Hepatocyte (in vitro differentiated cells): ENCODE data around the gene ARFRP1. TPM values are rescaled to one million over a fixed set of nuclear protein-coding genes. Genes with fewer than 3 reads are reported as not detected.

Experiments used
- DNase-seq: peaks from one replicate; pipeline ENCODE4 v3.0.0-alpha.2; 2016; ENCODE audit warnings: low spot score
- H2AFZ ChIP-seq: fragments of 200-600 bp; sonication (generic); 2 replicates; pipeline ENCODE4 v1.6.0; 2016; ENCODE audit warnings: antibody characterized with exemption, mild to moderate bottlenecking
- H3K27ac ChIP-seq: fragments of 200-600 bp; sonication (generic); 2 replicates; pipeline ENCODE4 v1.5.1; 2016; ENCODE audit warnings: mild to moderate bottlenecking
- H3K27me3 ChIP-seq: fragments of 200-600 bp; sonication (generic); 2 replicates; pipeline ENCODE4 v1.6.1; 2016
- H3K36me3 ChIP-seq: fragments of 200-600 bp; sonication (generic); replicated peaks from 2 replicates; pipeline ENCODE4 v1.5.1; 2016; ENCODE audit warnings: low read depth; ENCODE audit not compliant: insufficient read depth
- H3K4me1 ChIP-seq: fragments of 200-600 bp; sonication (generic); 2 replicates; pipeline ENCODE4 v1.5.1; 2016; ENCODE audit warnings: mild to moderate bottlenecking, moderate library complexity; ENCODE audit not compliant: insufficient read depth
- H3K4me2 ChIP-seq: fragments of 200-600 bp; sonication (generic); 2 replicates; pipeline ENCODE4 v1.6.0; 2016
- H3K4me3 ChIP-seq: fragments of 200-600 bp; sonication (generic); 2 replicates; pipeline ENCODE4 v1.5.1; 2016; ENCODE audit warnings: mild to moderate bottlenecking
- H3K79me2 ChIP-seq: fragments of 200-600 bp; sonication (generic); 2 replicates; pipeline ENCODE4 v1.6.0; 2017; ENCODE audit warnings: mild to moderate bottlenecking
- H3K9me2 ChIP-seq: fragments of 200-600 bp; sonication (generic); replicated peaks from 2 replicates; pipeline ENCODE4 v1.6.0; 2017; ENCODE audit warnings: mild to moderate bottlenecking; ENCODE audit not compliant: insufficient read depth
- H3K9me3 ChIP-seq: fragments of 200-600 bp; sonication (generic); 2 replicates; pipeline ENCODE4 v1.5.1; 2016; ENCODE audit warnings: low read depth, mild to moderate bottlenecking
- H4K20me1 ChIP-seq: fragments of 200-600 bp; sonication (generic); 2 replicates; pipeline ENCODE4 v1.6.0; 2016; ENCODE audit warnings: mild to moderate bottlenecking; ENCODE audit not compliant: insufficient read depth, poor library complexity, severe bottlenecking
- EZH2 ChIP-seq: fragments of 200-600 bp; sonication (generic); IDR thresholded peaks from 2 replicates; pipeline ENCODE4 v1.6.1; 2016; ENCODE audit warnings: antibody characterized with exemption, mild to moderate bottlenecking, borderline replicate concordance
- EZH2phosphoT487 ChIP-seq: fragments of 200-600 bp; sonication (generic); IDR thresholded peaks from one replicate; pipeline ENCODE4 v1.6.1; 2018; ENCODE audit warnings: antibody characterized with exemption, mild to moderate bottlenecking, low read depth, moderate library complexity; ENCODE audit not compliant: unreplicated experiment, severe bottlenecking
- WGBS: methylation state at CpG from one replicate; pipeline ENCODE4 v1.1.6; 2016; ENCODE audit warnings: low lambda C conversion rate; ENCODE audit errors: missing lambda C conversion rate; 5-methylcytosine and 5-hydroxymethylcytosine counted together
- polyA plus RNA-seq: library from polyadenylated mRNA; unstranded; fragments of >200 nt; fragmentation: Nextera tagmentation; extraction: Ambion mirVana; gene quantifications from 2 replicates; pipeline ENCODE4 v1.2.1, GENCODE V29; 2016
- total RNA-seq: library from RNA; depleted of rRNA; stranded (reverse); fragments of >200 nt; gene quantifications from 2 replicates; pipeline ENCODE4 v1.2.3, GENCODE V29; 2014
- TF ChIP-seq, protein P1 (sequence below): fragments of 200-600 bp; sonication (generic); IDR thresholded peaks from 2 replicates; pipeline ENCODE4 v1.5.1; 2016; ENCODE audit warnings: antibody characterized with exemption, mild to moderate bottlenecking; ENCODE audit not compliant: poor library complexity

The ARFRP1 gene, protein sequence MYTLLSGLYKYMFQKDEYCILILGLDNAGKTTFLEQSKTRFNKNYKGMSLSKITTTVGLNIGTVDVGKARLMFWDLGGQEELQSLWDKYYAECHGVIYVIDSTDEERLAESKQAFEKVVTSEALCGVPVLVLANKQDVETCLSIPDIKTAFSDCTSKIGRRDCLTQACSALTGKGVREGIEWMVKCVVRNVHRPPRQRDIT
- total RNA-seq, result 24.0 and 31.5 TPM in 2 replicates
- 38.0 and 50.0 TPM in 2 replicates for polyA plus RNA-seq

DNA sequence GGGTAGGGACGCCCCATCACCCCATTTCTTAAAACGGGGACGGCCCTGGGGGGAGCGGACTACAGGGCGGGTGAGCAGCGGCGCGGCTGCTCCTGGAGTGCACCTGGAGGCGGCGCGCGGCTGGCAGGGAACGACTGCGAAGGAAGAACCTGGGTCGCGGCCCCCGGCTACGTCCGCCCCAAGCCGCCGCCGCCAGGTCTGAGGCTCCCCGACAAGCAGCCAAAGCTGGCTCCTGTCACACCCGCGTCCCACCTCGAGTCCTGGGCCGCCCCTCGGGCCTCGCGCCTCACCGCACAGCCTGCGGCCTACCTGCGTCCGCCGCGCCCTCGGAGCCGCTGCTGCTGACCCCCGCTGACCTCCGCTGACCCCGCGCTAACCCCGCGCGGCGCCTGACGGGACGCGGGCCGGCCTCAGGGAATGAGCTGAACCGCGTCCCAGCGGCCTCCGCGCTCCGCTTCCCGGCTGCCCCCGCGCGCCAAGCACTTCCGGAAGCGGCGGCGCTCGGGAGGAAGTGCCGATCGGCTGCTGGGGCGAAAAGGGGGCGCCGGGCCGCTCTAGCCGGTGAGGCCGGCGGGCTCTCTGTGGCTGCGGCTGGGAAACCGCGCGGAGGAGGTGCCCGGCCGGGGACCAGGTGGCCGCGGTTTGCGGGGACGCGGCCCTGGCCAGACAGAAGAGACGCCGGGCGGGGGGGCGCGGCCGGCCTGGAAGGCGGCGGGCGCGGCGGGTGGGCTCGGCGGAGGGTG is at the start of gene ARFRP1, which contains the start of gene ZGPAT:
Gene ARFRP1, minus strand, starts transcription at position 419 of the 743 bp plus-strand sequence. CDS start 885 bp downstream, outside the sequence.
Gene ZGPAT, plus strand, starts transcription at position 482 of the 743 bp plus-strand sequence. CDS start 542 bp downstream, outside the sequence.
- Histone ChIP-seq H3K4me3 (peak within 1 kb of the TSS; percentile 72), H3K4me1 (peaks cover 13% of the 10 kb centered on the region), H3K79me2 (peaks cover 67% of the 10 kb centered on the region), H3K4me2 (peak within 1 kb of the TSS; percentile 98), H4K20me1 (peaks cover 3% of the 10 kb centered on the region), H3K27me3 (no peaks in the 10 kb centered on the region), H3K9me2 (no peaks in the 10 kb centered on the region), H2AFZ (peak within 1 kb of the TSS; percentile 77), H3K9me3 (no peaks in the 10 kb centered on the region), H3K36me3 (no peaks in the 10 kb centered on the region), H3K27ac (peak within 1 kb of the TSS; percentile 91)
- DNase-seq, result peak; percentile 95
- TF ChIP-seq, protein P1, sequence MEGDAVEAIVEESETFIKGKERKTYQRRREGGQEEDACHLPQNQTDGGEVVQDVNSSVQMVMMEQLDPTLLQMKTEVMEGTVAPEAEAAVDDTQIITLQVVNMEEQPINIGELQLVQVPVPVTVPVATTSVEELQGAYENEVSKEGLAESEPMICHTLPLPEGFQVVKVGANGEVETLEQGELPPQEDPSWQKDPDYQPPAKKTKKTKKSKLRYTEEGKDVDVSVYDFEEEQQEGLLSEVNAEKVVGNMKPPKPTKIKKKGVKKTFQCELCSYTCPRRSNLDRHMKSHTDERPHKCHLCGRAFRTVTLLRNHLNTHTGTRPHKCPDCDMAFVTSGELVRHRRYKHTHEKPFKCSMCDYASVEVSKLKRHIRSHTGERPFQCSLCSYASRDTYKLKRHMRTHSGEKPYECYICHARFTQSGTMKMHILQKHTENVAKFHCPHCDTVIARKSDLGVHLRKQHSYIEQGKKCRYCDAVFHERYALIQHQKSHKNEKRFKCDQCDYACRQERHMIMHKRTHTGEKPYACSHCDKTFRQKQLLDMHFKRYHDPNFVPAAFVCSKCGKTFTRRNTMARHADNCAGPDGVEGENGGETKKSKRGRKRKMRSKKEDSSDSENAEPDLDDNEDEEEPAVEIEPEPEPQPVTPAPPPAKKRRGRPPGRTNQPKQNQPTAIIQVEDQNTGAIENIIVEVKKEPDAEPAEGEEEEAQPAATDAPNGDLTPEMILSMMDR, result no peak
- TF ChIP-seq EZH2 (no peak), EZH2phosphoT487 (no peak)
- WGBS, result 2% methylated on average over 64 of the region's 98 CpGs

DNA sequence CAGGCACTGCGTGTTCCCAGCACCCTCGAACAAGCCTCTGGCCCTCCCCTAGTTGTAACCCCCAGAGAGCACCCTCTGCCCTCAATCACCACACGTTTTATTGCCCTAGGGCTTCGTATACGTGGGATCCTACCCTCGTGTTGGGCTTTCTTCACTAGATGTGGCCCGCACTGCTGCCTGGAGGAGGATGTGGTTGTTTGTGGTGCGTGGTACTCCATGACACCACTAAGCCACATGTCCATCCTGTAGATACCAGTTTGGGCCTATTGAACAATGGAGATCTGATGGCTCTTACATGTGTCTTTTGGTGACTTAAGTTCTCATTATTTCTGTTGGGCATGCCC is 48.8 kb upstream of the ARFRP1 start:
- no peaks in the 10 kb centered on the region for H3K9me3 ChIP-seq
- H3K27ac ChIP-seq, result no peak overlapping the region
- no peaks in the 10 kb centered on the region for H3K4me1 ChIP-seq
- no peaks in the 10 kb centered on the region for H3K27me3 ChIP-seq
- no peak overlapping the region for H2AFZ ChIP-seq
- 70% methylated on average over 8 of the region's 8 CpGs for WGBS
- H4K20me1 ChIP-seq, result no peaks in the 10 kb centered on the region
- TF ChIP-seq EZH2 (no peak), EZH2phosphoT487 (no peak)
- TF ChIP-seq, protein P1, result no peak
- no peak overlapping the region for H3K4me3 ChIP-seq
- H3K9me2 ChIP-seq, result no peaks in the 10 kb centered on the region
- DNase-seq, result no peak
- H3K4me2 ChIP-seq, result no peak overlapping the region
- no peaks in the 10 kb centered on the region for H3K79me2 ChIP-seq
- H3K36me3 ChIP-seq, result no peaks in the 10 kb centered on the region

DNA sequence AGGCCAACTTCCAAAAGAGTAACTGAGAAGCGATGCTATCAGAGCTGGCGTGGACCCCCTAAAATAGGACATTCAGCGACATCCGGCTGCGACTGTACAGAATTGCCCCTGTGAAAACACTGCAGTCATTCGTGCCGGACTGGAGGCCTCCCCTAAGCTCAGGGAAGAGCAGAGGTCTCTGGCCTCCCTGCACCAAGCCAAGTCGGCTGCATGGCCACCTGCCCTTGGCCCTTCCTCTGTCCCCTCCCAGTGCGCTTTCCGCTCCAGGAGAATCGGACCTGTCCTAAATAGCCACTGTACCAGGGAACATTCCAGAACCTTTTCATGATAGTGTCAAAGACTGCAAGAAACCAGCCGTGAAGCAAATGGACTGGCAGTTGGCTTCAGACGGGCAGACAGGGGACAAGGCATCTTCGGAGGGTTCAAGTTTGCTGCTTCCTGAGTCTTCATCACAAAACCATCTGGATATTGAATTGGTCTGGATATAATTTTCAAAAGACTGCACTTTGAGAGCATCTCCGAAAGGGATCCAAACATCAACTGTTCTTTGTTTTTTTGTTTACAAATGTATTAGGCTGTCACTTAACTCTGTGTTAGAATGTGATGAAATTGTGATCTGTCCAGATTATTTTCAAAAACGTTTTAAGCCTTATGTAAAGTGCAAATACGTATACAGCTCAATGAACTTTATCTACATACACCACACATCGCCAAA is 48.3 kb upstream of the ARFRP1 start:
- Histone ChIP-seq H3K4me1 (no peaks in the 10 kb centered on the region), H3K79me2 (no peaks in the 10 kb centered on the region), H3K9me2 (no peaks in the 10 kb centered on the region), H4K20me1 (no peaks in the 10 kb centered on the region), H3K27me3 (no peaks in the 10 kb centered on the region), H3K4me3 (no peak overlapping the region), H3K27ac (no peak overlapping the region), H3K4me2 (no peak overlapping the region), H2AFZ (no peak overlapping the region), H3K9me3 (no peaks in the 10 kb centered on the region), H3K36me3 (no peaks in the 10 kb centered on the region)
- peak; percentile 2 for DNase-seq
- TF ChIP-seq, protein P1, result no peak
- TF ChIP-seq EZH2 (no peak), EZH2phosphoT487 (no peak)
- 89% methylated on average over 18 of the region's 18 CpGs for WGBS
